ENCODE results near the gene CSNK2B.
A peak's percentile ranks its signal among the peaks of the same experiment; 100 is the strongest.

Gene CSNK2B

GRCh38 chr6:31657406-31658157, 8.3 kb upstream of the CSNK2B start:
- no peak for DNase-seq (ENCODE audit: low read depth)
- no peak for TF ChIP-seq CTCF (IDR thresholded peaks at IDR 0.05; ENCODE audit: control insufficient read depth, extremely low read depth, insufficient read depth)
- H3K4me3 ChIP-seq (ENCODE audit: low read depth, low read length), result no peak overlapping the region

GRCh38 chr6:31658158-31658688, 7.7 kb upstream of the CSNK2B start:
- H3K4me3 ChIP-seq (ENCODE audit: low read depth, low read length), result no peak overlapping the region
- TF ChIP-seq CTCF (IDR thresholded peaks at IDR 0.05; ENCODE audit: control insufficient read depth, extremely low read depth, insufficient read depth), result no peak

GRCh38 chr6:31658983-31659648, 6.8 kb upstream of the CSNK2B start:
- peak overlapping the region; percentile 81 for H3K4me3 ChIP-seq (ENCODE audit: low read depth, low read length)
- no peak for DNase-seq (ENCODE audit: low read depth)
- no peak for TF ChIP-seq CTCF (IDR thresholded peaks at IDR 0.05; ENCODE audit: control insufficient read depth, extremely low read depth, insufficient read depth)

More at GRCh38 chr6:31658158-31658688, 7.7 kb upstream of the CSNK2B start:
- DNase-seq (ENCODE audit: low read depth), result no peak

GRCh38 chr6:31659649-31660380, 6.1 kb upstream of the CSNK2B start:
- no peak for DNase-seq (ENCODE audit: low read depth)
- TF ChIP-seq CTCF (IDR thresholded peaks at IDR 0.05; ENCODE audit: control insufficient read depth, extremely low read depth, insufficient read depth), result no peak
- peak overlapping the region; percentile 81 for H3K4me3 ChIP-seq (ENCODE audit: low read depth, low read length)

- no peak for TF ChIP-seq CTCF (IDR thresholded peaks at IDR 0.05; ENCODE audit: control insufficient read depth, extremely low read depth, insufficient read depth)
- peak within 1 kb of the TSS; percentile 81 for H3K4me3 ChIP-seq (ENCODE audit: low read depth, low read length)
- no peak for DNase-seq (ENCODE audit: low read depth)
These were observed 5.3 kb upstream of the CSNK2B start, which contains the start of gene C6orf47 for GRCh38 chr6:31660381-31661261. TSS of gene C6orf47 (minus strand) at chr6:31660778. CDS start at chr6:31659947, 831 bp downstream.

All from LNCaP clone FGC (cell line).